ENCODE measurements around the gene CCDC187. TPM values are rescaled to one million over a fixed set of nuclear protein-coding genes. Genes with fewer than 3 reads are reported as not detected.

The CCDC187 gene
- total and polyA plus RNA-seq, 2 of the 8 experiments (the other 6 are each of a cell fraction or from before 2014, with no cell fraction given), result 0.02 TPM; not detected in 1

GRCh38 chr9:136313111-136314055 is 9.5 kb upstream of the CCDC187 start (continued):
- no peak for TF ChIP-seq KDM5A (IDR thresholded peaks at IDR 0.05; ENCODE audit: low read length)
- TF ChIP-seq GTF2F1 (IDR thresholded peaks at IDR 0.05; ENCODE audit: borderline replicate concordance, low read depth, low read length), result no peak
- TF ChIP-seq SP4 (IDR thresholded peaks at IDR 0.05; ENCODE audit: low read length), result no peak
- TF ChIP-seq KDM1A (IDR thresholded peaks at IDR 0.05; ENCODE audit: borderline replicate concordance, low read length), result no peak
